HepG2 (cell line): ENCODE results near the gene PLA2G4A. TPM values are rescaled to one million over a fixed set of nuclear protein-coding genes. Genes with fewer than 3 reads are reported as not detected.
A peak's percentile ranks its signal among the peaks of the same experiment; 100 is the strongest.

ENCODE experiments used
- ATAC-seq: fragments of 200-7000 bp; cut with Tn5 transposase; 3 replicates; pipeline ENCODE4 v1.9.1; 2020; ENCODE audit warnings: mild to moderate bottlenecking, moderate library complexity
- BruUV-seq: library from RNA; stranded (reverse); fragments of 400-500 nt; replicated peaks from 2 replicates; lab custom pipeline; 2021; lab: Mats Ljungman, UMichigan
- CTCF ChIA-PET: fragments of 300-600 bp; formaldehyde crosslinking; extraction: SDS; loops from one replicate; lab custom pipeline; 2021; ENCODE audit warnings: low total read pairs, inconsistent platforms, low intra/inter-chr PET ratio; lab: Yijun Ruan, JAX
- POLR2A ChIA-PET: fragments of 350-600 bp; sonication (Branson Sonifier 250); formaldehyde crosslinking; loops from one replicate; lab custom pipeline; 2020; ENCODE audit warnings: antibody characterized with exemption, inconsistent platforms; lab: Yijun Ruan, JAX
- DNase-seq: peaks from one replicate; pipeline ENCODE4 v3.0.0-alpha.2; 2015; ENCODE audit warnings: low spot score
- FAIRE-seq: peaks from 3 replicates; lab custom pipeline; 2011; peaks lifted over from hg19 to GRCh38; lab: Jason Lieb, UNC
- H2AFZ ChIP-seq: one replicate; pipeline ENCODE4 v1.6.1; 2011; ENCODE audit warnings: low read length, inconsistent platforms
- H3K27ac ChIP-seq: fragments of 300-600 bp; 3 replicates; pipeline ENCODE4 v1.8.0; 2011; ENCODE audit warnings: mixed run types, mild to moderate bottlenecking, mixed read lengths, low read length, inconsistent platforms; ENCODE audit not compliant: insufficient read depth; ENCODE audit errors: extremely low read length
- H3K27me3 ChIP-seq, 2 experiments: fragments of 200-600 bp in 1 of 2; 2 replicates in 1 of 2; 3 replicates in 1 of 2; pipeline versions ENCODE4 v1.6.0 to v1.8.0; 2011; ENCODE audit warnings: low read length in 2 of 2, mild to moderate bottlenecking in 2 of 2, moderate library complexity in 2 of 2, inconsistent platforms in 1 of 2; ENCODE audit not compliant: insufficient read depth in 2 of 2, control insufficient read depth in 1 of 2
- H3K36me3 ChIP-seq, 2 experiments: fragments of 200-600 bp in 1 of 2; replicated peaks in 1 of 2; 2 replicates in 1 of 2; 3 replicates in 1 of 2; pipeline versions ENCODE4 v1.5.1 to v1.8.0; 2011; ENCODE audit warnings: low read length in 2 of 2, inconsistent platforms in 1 of 2; ENCODE audit not compliant: insufficient read depth in 2 of 2, control insufficient read depth in 1 of 2
- H3K4me1 ChIP-seq: 2 replicates; pipeline ENCODE4 v1.5.1; 2012; ENCODE audit warnings: low read length, inconsistent platforms; ENCODE audit not compliant: insufficient read depth
- H3K4me2 ChIP-seq: 2 replicates; pipeline ENCODE4 v1.6.0; 2011; ENCODE audit warnings: low read depth, low read length, inconsistent platforms
- H3K4me3 ChIP-seq, 3 experiments: fragments of 200-600 bp in 1 of 3; sonication (generic), shearing (Covaris generic) in 1 of 3; replicated peaks in 1 of 3; 2 replicates each; pipeline ENCODE4 v1.5.1; 2011 to 2016; ENCODE audit warnings: low read length in 3 of 3, inconsistent platforms in 2 of 3, low read depth in 2 of 3, mild to moderate bottlenecking in 2 of 3, control low read depth in 1 of 3, mixed read lengths in 1 of 3; ENCODE audit not compliant: insufficient read depth in 1 of 3
- H3K79me2 ChIP-seq: one replicate; pipeline ENCODE4 v1.6.1; 2011; ENCODE audit warnings: low read length, inconsistent platforms; ENCODE audit not compliant: insufficient read depth
- H3K9ac ChIP-seq: 2 replicates; pipeline ENCODE4 v1.6.0; 2011; ENCODE audit warnings: mild to moderate bottlenecking, low read depth, low read length, inconsistent platforms; ENCODE audit not compliant: insufficient read depth
- H3K9me3 ChIP-seq: 2 replicates; pipeline ENCODE4 v1.5.1; 2012; ENCODE audit warnings: mild to moderate bottlenecking, low read length
- H4K20me1 ChIP-seq: 2 replicates; pipeline ENCODE4 v1.6.0; 2011; ENCODE audit warnings: inconsistent platforms, mild to moderate bottlenecking, low read length, moderate library complexity; ENCODE audit not compliant: insufficient read depth
- CCDC6 ChIP-seq: sonication (generic); formaldehyde crosslinking; IDR thresholded peaks from 2 replicates; pipeline ENCODE4 v1.8.1; 2022; ENCODE audit warnings: mild to moderate bottlenecking, missing genetic modification reagents, moderate library complexity
- HDAC6 ChIP-seq: fragments of 200-600 bp; sonication (generic); IDR thresholded peaks from 2 replicates; pipeline ENCODE4 v1.7.0; 2017; ENCODE audit warnings: mild to moderate bottlenecking, antibody characterized with exemption, low read length, low read depth
- KLF11 ChIP-seq: IDR thresholded peaks from 2 replicates; pipeline ENCODE4 v1.6.1; 2016; ENCODE audit warnings: missing compliant biosample characterization
- MAFF ChIP-seq: IDR thresholded peaks from 2 replicates; pipeline ENCODE4 v1.6.1; 2011; ENCODE audit warnings: low read depth, low read length, improper control_type of control experiment
- MAFK ChIP-seq, 2 experiments: IDR thresholded peaks in 1 of 2; conservative IDR thresholded peaks in 1 of 2; 2 replicates each; pipeline ENCODE4 v1.6.1; 2011; ENCODE audit warnings: improper control_type of control experiment in 2 of 2, low read length in 2 of 2
- MED8 ChIP-seq: sonication (generic); formaldehyde crosslinking; IDR thresholded peaks from 2 replicates; pipeline ENCODE4 v1.8.1; 2023; ENCODE audit warnings: mild to moderate bottlenecking, missing genetic modification reagents; ENCODE audit not compliant: insufficient replicate concordance
- ZFX ChIP-seq: sonication (generic); formaldehyde crosslinking; IDR thresholded peaks from 2 replicates; pipeline ENCODE4 v1.4.0; 2020; ENCODE audit warnings: mild to moderate bottlenecking, low read depth, missing genetic modification reagents, moderate library complexity
- ZNF672 ChIP-seq: sonication (generic); formaldehyde crosslinking; IDR thresholded peaks from 2 replicates; pipeline ENCODE4 v1.8.1; 2022; ENCODE audit warnings: missing genetic modification reagents
- WGBS: methylation state at CpG from one replicate; pipeline ENCODE4 v1.1.6; 2017; ENCODE audit warnings: low lambda C conversion rate; 5-methylcytosine and 5-hydroxymethylcytosine counted together
- in situ Hi-C: cut with HindIII; loops from 2 replicates; pipeline ENCODE4 v1.10.0; 2017; ENCODE audit warnings: low pct_unique_long_range_greater_than_20kb; ENCODE audit not compliant: extremely low pct_ligation_motif_present
- intact Hi-C: fragments of 100-400 bp; cut with micrococcal nuclease; formaldehyde crosslinking; loops from one replicate; pipeline ENCODE4 v1.10.0; 2022; ENCODE audit not compliant: unreplicated experiment
- polyA plus RNA-seq, 8 experiments: library from polyadenylated mRNA; depleted of rRNA in 3 of 8; stranded (reverse) in 7 of 8; unstranded in 1 of 8; fragments of >200 nt; fragmentation: Illumina TruSeq in 4 of 8; extraction: Trizol in 4 of 8; gene quantifications; 2 replicates each; pipeline versions ENCODE4 v1.2.1 to v1.2.3, GENCODE V29; 2011 to 2016; ENCODE audit warnings: low read depth in 4 of 8, missing spikeins in 1 of 8, mixed read lengths in 1 of 8; ENCODE audit not compliant: insufficient read depth in 1 of 8
- total RNA-seq, 5 experiments: library from RNA; depleted of rRNA; stranded (reverse); fragments of >200 nt; fragmentation: Illumina TruSeq; extraction: Trizol; gene quantifications; 2 replicates each; pipeline ENCODE4 v1.2.3, GENCODE V29; 2016; ENCODE audit warnings: low read depth in 1 of 5
- TF ChIP-seq, protein P1 (sequence below): IDR thresholded peaks from 2 replicates; pipeline ENCODE4 v1.6.1; 2016
- TF ChIP-seq, protein P2 (sequence below): IDR thresholded peaks from 2 replicates; pipeline ENCODE4 v1.6.1; 2016; ENCODE audit warnings: low read depth, missing genetic modification reagents, missing compliant biosample characterization
- TF ChIP-seq, protein P3 (sequence below): sonication (generic); IDR thresholded peaks from 2 replicates; pipeline ENCODE4 v1.6.1; 2016; ENCODE audit warnings: low read depth, borderline replicate concordance
- TF ChIP-seq, protein P4 (sequence below): sonication (generic); formaldehyde crosslinking; IDR thresholded peaks from 2 replicates; pipeline ENCODE4 v1.8.0; 2022; ENCODE audit warnings: mild to moderate bottlenecking, missing genetic modification reagents, moderate library complexity
- TF ChIP-seq, protein P5 (sequence below): sonication (generic); formaldehyde crosslinking; IDR thresholded peaks from 2 replicates; pipeline ENCODE4 v1.9.0; 2021; ENCODE audit warnings: missing genetic modification reagents, mild to moderate bottlenecking, borderline replicate concordance

PLA2G4A gene
- total and polyA plus RNA-seq, 2 of the 13 experiments (the other 11 are each of a cell fraction or from before 2014, with no cell fraction given): not detected

DNA sequence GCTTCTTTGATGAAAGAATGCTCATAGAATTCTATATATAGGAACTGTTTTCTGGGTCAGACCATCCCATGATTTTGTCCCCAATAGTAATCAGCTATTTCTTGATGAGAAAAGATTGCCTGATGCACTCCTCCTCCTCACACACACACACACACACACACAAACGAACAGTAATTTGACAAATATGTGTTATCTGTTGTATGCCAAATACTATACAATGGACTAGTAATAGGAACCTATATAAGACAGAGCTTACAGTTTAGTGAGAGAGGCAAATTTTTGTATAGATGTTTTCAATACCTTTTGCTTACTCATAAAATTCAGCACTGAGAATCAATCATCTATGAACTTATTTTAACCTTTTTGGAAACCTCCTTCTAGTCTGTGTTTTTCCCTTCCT, 76.8 kb downstream of the PLA2G4A start:
- Histone ChIP-seq H3K4me1 (no peaks in the 10 kb centered on the region), H3K79me2 (no peaks in the 10 kb centered on the region), H3K9ac (no peak overlapping the region), H3K27ac (no peak overlapping the region), H3K27me3 (no peaks in the 10 kb centered on the region; a peak in 1 of 5 replicates), H3K4me2 (no peak overlapping the region), H3K4me3 (no peak overlapping the region), H2AFZ (no peak overlapping the region), H3K9me3 (no peaks in the 10 kb centered on the region), H4K20me1 (no peaks in the 10 kb centered on the region), H3K36me3 (no peaks in the 10 kb centered on the region)
- ChIA-PET CTCF (no interaction called here), POLR2A (no interaction called here)
- in situ Hi-C loops: no loop called here
- TF ChIP-seq MED8 (CRISPR knock-in tag) (no peak), CCDC6 (CRISPR knock-in tag) (no peak), KLF11 (CRISPR knock-in tag) (no peak), ZNF672 (no peak), MAFF (0 out of 2 replicates have a peak, but pooled peaks have one; percentile 22), MAFK (conservative IDR thresholded peaks at IDR 0.05 in 1 of 2, IDR thresholded peaks at IDR 0.05 in 1 of 2; ENCODE audit: low read length in 2 of 2) (peak in 1 of 2 experiments; percentile 46; a peak in 1 of 4 replicates), ZFX (CRISPR knock-in tag) (no peak), HDAC6 (no peak)
- TF ChIP-seq, protein P1, sequence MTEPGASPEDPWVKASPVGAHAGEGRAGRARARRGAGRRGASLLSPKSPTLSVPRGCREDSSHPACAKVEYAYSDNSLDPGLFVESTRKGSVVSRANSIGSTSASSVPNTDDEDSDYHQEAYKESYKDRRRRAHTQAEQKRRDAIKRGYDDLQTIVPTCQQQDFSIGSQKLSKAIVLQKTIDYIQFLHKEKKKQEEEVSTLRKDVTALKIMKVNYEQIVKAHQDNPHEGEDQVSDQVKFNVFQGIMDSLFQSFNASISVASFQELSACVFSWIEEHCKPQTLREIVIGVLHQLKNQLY (CRISPR knock-in tag): no peak
- TF ChIP-seq, protein P2, sequence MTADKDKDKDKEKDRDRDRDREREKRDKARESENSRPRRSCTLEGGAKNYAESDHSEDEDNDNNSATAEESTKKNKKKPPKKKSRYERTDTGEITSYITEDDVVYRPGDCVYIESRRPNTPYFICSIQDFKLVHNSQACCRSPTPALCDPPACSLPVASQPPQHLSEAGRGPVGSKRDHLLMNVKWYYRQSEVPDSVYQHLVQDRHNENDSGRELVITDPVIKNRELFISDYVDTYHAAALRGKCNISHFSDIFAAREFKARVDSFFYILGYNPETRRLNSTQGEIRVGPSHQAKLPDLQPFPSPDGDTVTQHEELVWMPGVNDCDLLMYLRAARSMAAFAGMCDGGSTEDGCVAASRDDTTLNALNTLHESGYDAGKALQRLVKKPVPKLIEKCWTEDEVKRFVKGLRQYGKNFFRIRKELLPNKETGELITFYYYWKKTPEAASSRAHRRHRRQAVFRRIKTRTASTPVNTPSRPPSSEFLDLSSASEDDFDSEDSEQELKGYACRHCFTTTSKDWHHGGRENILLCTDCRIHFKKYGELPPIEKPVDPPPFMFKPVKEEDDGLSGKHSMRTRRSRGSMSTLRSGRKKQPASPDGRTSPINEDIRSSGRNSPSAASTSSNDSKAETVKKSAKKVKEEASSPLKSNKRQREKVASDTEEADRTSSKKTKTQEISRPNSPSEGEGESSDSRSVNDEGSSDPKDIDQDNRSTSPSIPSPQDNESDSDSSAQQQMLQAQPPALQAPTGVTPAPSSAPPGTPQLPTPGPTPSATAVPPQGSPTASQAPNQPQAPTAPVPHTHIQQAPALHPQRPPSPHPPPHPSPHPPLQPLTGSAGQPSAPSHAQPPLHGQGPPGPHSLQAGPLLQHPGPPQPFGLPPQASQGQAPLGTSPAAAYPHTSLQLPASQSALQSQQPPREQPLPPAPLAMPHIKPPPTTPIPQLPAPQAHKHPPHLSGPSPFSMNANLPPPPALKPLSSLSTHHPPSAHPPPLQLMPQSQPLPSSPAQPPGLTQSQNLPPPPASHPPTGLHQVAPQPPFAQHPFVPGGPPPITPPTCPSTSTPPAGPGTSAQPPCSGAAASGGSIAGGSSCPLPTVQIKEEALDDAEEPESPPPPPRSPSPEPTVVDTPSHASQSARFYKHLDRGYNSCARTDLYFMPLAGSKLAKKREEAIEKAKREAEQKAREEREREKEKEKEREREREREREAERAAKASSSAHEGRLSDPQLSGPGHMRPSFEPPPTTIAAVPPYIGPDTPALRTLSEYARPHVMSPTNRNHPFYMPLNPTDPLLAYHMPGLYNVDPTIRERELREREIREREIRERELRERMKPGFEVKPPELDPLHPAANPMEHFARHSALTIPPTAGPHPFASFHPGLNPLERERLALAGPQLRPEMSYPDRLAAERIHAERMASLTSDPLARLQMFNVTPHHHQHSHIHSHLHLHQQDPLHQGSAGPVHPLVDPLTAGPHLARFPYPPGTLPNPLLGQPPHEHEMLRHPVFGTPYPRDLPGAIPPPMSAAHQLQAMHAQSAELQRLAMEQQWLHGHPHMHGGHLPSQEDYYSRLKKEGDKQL (CRISPR knock-in tag): no peak
- TF ChIP-seq, protein P3, sequence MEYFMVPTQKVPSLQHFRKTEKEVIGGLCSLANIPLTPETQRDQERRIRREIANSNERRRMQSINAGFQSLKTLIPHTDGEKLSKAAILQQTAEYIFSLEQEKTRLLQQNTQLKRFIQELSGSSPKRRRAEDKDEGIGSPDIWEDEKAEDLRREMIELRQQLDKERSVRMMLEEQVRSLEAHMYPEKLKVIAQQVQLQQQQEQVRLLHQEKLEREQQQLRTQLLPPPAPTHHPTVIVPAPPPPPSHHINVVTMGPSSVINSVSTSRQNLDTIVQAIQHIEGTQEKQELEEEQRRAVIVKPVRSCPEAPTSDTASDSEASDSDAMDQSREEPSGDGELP: no peak
- TF ChIP-seq, protein P4, sequence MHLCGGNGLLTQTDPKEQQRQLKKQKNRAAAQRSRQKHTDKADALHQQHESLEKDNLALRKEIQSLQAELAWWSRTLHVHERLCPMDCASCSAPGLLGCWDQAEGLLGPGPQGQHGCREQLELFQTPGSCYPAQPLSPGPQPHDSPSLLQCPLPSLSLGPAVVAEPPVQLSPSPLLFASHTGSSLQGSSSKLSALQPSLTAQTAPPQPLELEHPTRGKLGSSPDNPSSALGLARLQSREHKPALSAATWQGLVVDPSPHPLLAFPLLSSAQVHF: no peak
- TF ChIP-seq, protein P5, sequence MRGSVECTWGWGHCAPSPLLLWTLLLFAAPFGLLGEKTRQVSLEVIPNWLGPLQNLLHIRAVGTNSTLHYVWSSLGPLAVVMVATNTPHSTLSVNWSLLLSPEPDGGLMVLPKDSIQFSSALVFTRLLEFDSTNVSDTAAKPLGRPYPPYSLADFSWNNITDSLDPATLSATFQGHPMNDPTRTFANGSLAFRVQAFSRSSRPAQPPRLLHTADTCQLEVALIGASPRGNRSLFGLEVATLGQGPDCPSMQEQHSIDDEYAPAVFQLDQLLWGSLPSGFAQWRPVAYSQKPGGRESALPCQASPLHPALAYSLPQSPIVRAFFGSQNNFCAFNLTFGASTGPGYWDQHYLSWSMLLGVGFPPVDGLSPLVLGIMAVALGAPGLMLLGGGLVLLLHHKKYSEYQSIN (CRISPR knock-in tag): no peak
- 0% methylated on average over 1 of the region's 1 CpG for WGBS
- no TSS peak for BruUV-seq
- intact Hi-C loops: no loop called here
- DNase-seq (no peak), FAIRE-seq (no peak), ATAC-seq (no peak)
